HepG2 (cell line): ENCODE results near the gene MTPN.

Source experiments
- CEBPB ChIP-seq: IDR thresholded peaks from 2 replicates; pipeline ENCODE4 v1.6.1; 2011; ENCODE audit warnings: low read depth, low read length, improper control_type of control experiment, borderline replicate concordance
- JUN ChIP-seq: sonication (generic); formaldehyde crosslinking; IDR thresholded peaks from 2 replicates; pipeline ENCODE4 v1.4.0; 2020; ENCODE audit warnings: mild to moderate bottlenecking, missing genetic modification reagents
- MYC ChIP-seq: sonication (generic); formaldehyde crosslinking; IDR thresholded peaks from 2 replicates; pipeline ENCODE4 v1.9.0; 2021; ENCODE audit warnings: missing genetic modification reagents, borderline replicate concordance
- POGZ ChIP-seq: sonication (generic); formaldehyde crosslinking; IDR thresholded peaks from 2 replicates; pipeline ENCODE4 v1.4.0; 2020; ENCODE audit warnings: mild to moderate bottlenecking, missing genetic modification reagents
- POLR2AphosphoS5 ChIP-seq: IDR thresholded peaks from 2 replicates; pipeline ENCODE4 v1.6.1; 2012; ENCODE audit warnings: low read depth, low read length
- SALL1 ChIP-seq: sonication (generic); formaldehyde crosslinking; IDR thresholded peaks from 2 replicates; pipeline ENCODE4 v1.8.0; 2022; ENCODE audit warnings: mild to moderate bottlenecking, missing genetic modification reagents
- ZNF580 ChIP-seq: IDR thresholded peaks from 2 replicates; pipeline ENCODE4 v1.6.1; 2016; ENCODE audit warnings: low read depth, borderline replicate concordance
- ZNF839 ChIP-seq: sonication (generic); formaldehyde crosslinking; IDR thresholded peaks from 2 replicates; pipeline ENCODE4 v1.4.0; 2020; ENCODE audit warnings: missing genetic modification reagents, mild to moderate bottlenecking, borderline replicate concordance

- no peak for TF ChIP-seq ZNF580
- no peak for TF ChIP-seq POLR2AphosphoS5
- no peak for TF ChIP-seq SALL1 (CRISPR knock-in tag)
- TF ChIP-seq JUN (CRISPR knock-in tag): no peak
- no peak for TF ChIP-seq CEBPB
- no peak for TF ChIP-seq ZNF839 (CRISPR knock-in tag)
- TF ChIP-seq POGZ (CRISPR knock-in tag): no peak
- no peak for TF ChIP-seq MYC
Observed at GRCh38 chr7:135965602-135966001, 11.6 kb downstream of the MTPN start.
